PC-9 (cell line): ENCODE results near the gene DIS3.

Experiments used
- CTCF ChIP-seq: fragments of 200-600 bp; sonication (generic); conservative IDR thresholded peaks from 2 replicates; pipeline ENCODE4 v1.6.1; 2017; ENCODE audit warnings: mixed run types, antibody characterized with exemption, mild to moderate bottlenecking, moderate library complexity
- EZH2 ChIP-seq: fragments of 200-600 bp; sonication (generic); IDR thresholded peaks from 2 replicates; pipeline ENCODE4 v1.8.0; 2017; ENCODE audit warnings: antibody characterized with exemption, low read depth

DNA sequence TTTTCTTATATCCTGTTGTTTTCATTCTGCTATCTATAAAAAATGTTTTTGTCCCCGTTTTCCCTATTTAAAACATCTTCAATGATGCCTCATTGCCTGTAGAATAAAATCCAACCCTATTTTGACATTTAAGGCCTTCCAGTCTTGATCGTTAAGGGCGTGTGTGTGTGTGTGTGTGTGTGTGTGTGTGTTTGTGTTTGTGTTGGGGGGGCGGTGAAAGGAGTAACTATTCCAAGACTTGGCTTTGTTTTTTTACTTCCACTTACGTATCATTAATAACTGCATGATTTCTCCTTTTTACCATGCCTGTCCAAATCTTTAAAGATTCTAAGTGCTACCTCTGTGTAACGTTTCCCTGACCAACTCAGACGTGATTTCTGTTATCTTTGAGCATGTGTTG is 1.0 kb upstream of the DIS3 start:
- TF ChIP-seq CTCF, result no peak
- TF ChIP-seq EZH2, result no peak
